Measurements from ENCODE around the gene EBNA1BP2. TPM values are rescaled to one million over a fixed set of nuclear protein-coding genes. Genes with fewer than 3 reads are reported as not detected.
A peak's percentile ranks its signal among the peaks of the same experiment; 100 is the strongest.
"Not testable (repeated sequence)": the region's sequence is repeated elsewhere in the genome, so short reads cannot be mapped to it uniquely, and the experiment has no call there.

The EBNA1BP2 gene
- total RNA-seq, 1 experiment from 2014 or later = 135 TPM

DNA sequence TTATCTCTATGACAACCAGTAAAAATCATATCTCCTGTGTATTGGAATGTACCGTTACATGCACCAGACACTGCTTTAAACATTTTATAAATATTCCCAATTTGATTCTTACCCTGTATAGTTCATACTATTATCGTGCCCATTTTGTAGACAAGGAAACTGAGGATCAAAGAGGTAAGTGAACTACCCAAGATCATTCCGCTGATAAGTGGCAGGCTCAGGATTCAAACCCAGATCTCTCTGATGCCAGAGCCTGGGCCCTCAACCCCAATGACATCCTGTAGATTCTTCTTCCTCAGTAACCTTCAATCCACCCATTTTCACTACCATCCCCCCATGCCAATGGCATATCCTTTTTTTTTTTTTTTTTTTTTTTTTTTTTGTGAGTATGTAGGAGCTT is 12.3 kb upstream of the EBNA1BP2 start:
- DNase-seq (ENCODE audit: low read depth) = no peak
- in situ Hi-C loops (cut with HindIII; ENCODE audit: low pct_unique_long_range_greater_than_20kb, low sequenced_read_pairs) = no loop called here

DNA sequence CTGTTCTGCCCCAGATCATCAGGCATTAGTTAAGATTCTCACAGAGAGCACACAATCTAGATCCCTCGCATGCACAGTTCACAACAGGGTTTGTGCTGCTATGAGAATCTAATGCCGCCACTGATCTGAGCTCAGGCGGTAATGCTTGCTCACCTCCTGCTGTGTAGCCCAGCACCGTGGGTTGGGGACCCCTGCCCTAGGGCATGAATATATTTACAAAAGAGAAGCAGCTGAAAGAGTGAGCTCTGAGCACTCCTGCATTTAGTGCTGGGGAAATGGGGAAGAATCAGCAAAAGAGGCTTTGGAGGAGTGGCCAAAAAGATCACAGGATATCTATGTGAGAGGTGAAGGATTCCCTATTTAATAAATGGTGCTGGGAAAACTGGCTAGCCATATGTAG is 5.6 kb upstream of the EBNA1BP2 start:
- in situ Hi-C loops (cut with HindIII; ENCODE audit: low pct_unique_long_range_greater_than_20kb, low sequenced_read_pairs) = no loop called here
- DNase-seq (ENCODE audit: low read depth) = no peak

DNA sequence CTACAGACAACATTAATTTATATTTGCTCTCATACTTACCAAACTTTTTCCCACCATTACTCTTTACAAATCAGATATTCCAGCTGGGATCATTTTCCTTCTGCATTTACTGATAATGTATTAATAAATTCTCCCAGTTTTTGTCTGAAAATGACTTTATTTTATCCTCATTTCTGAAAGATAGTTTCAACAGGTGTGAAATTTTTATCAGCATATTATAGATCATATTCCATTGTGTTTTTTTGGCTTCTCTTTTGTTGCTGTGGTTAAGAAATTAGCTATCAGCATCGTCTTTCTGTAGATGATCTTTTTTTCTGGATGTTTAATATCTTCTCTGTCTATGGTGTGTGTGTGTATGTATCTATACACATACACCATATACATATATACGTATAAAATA is 2.8 kb upstream of the EBNA1BP2 start:
- in situ Hi-C loops (cut with HindIII; ENCODE audit: low pct_unique_long_range_greater_than_20kb, low sequenced_read_pairs) = no loop called here
- no peak for DNase-seq (ENCODE audit: low read depth)

DNA sequence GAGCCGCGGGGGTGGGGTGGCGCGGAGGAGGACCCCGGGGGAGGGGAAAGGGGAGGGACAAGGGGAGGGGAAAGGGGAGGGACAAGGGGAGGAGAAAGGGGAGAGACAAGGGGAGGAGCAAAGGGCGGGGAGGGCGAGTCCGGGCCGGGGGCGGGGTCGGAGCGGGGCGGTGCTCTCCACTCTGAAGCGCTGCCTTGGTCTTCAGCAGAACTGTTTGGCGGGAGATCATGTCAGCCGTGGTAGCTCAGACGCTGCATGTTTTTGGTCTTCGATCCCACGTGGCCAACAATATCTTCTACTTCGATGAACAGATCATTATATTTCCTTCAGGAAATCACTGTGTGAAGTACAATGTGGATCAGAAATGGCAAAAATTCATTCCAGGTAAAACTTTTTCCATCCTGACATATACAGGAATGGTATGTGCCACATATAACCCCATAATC is 460 bp upstream of the EBNA1BP2 start:
- in situ Hi-C loops (cut with HindIII; ENCODE audit: low pct_unique_long_range_greater_than_20kb, low sequenced_read_pairs) = no loop called here
- DNase-seq (ENCODE audit: low read depth) = no peak

DNA sequence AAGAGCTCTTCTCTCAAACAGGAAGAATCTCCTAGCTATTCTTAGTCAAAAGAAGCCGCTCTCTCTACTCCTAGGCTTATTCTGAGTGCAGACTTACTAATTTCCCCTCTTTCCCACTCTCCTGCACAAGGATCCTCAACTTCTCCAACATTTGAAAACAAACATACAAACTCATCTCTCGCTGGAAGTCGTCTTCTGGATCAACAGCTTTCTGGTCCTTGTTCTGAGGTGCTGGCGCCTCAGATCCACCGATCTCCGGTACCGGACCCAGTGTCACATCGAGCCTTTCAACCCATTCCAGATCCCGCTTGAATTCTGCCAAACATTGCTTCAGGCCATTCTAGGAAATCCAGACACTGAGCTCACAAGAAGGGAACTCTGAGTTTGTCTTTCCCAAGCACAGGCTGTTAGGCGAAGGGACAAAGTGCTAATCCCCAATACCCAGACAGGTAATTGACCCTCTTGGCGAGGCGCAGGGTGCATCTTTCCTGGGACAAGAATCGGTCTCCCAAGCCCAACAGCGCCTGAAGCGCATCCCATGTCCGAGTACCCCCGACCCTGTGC is 696 bp downstream of the EBNA1BP2 start:
- no peak for DNase-seq (ENCODE audit: low read depth)
- in situ Hi-C loops (cut with HindIII; ENCODE audit: low pct_unique_long_range_greater_than_20kb, low sequenced_read_pairs) = no loop called here

DNA sequence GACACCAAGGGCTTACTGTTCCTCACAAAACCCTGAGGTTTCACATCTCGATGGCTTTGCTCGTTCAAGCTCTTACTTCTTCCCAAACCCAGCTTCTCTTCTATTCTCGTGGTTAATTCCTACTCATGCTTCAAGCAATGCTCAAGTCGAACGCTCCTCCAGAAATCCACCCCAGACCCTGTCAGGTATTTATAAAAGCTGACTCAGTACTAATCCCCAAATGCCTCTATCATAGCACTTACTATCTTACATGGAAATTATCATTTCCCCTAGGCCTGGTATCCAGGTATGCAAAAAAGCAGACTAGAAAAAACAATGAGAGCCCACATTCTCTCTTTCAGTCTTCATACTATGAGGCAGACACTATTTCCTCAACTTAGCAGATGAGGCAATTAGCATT is 6.3 kb downstream of the EBNA1BP2 start:
- in situ Hi-C loops (cut with HindIII; ENCODE audit: low pct_unique_long_range_greater_than_20kb, low sequenced_read_pairs) = no loop called here
- DNase-seq (ENCODE audit: low read depth) = no peak

DNA sequence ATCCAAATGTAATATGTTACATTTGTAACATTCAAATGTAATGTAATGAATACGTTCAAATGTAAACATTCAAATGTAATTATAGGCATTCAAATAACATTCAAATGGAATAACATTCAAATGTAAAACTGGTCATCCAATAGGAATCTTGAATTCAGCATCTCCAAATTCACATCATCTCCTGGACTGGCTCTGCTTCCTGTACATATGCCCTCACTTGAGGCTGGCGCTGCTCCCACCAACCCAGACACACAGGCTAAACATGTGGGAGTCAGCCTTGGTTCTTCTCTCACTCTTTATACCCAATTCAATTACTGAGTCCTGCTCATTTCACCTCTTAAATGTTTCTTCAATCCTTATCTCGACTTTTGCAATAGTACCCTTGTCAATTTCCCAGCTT is 6.9 kb downstream of the EBNA1BP2 start:
- in situ Hi-C loops (cut with HindIII; ENCODE audit: low pct_unique_long_range_greater_than_20kb, low sequenced_read_pairs) = no loop called here
- DNase-seq (ENCODE audit: low read depth) = no peak

DNA sequence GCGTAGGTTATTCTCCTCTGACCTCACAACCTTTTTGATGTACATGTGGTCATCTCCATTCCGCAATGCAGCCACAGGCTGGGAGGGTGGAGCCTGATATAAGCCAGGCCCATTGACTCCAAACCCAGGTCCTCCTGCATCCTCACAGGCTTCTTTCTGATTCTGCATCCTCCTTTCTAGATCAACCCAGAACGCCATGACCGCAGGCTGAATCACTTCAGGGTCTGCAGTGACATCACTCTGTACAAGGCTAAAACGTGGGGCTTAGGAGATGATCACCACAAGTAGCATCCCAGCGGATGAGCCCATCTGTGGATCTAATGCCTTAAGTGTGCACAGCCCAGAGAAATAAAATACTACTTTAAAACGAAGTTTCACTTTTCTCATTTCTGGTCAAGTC is 16.1 kb downstream of the EBNA1BP2 start:
- in situ Hi-C loops (cut with HindIII; ENCODE audit: low pct_unique_long_range_greater_than_20kb, low sequenced_read_pairs) = no loop called here
- DNase-seq (ENCODE audit: low read depth) = no peak

DNA sequence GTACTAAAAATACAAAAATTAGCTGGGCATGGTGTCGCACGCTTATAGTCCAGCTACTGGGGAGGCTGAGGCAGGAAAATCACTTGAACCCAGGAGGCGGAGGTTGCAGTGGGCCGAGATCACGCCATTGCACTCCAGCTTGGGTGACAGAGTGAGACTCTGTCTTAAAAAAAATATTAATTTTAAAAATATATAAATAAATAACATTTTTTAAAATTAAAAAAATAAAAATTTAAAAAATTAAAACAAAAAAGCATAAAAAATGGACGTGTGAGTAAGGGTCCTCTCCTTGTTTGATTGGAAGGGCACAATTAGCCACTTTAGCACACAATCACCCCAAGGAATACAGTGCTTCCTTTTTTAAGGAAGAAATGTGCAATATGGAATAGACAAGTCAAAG is 18.6 kb downstream of the EBNA1BP2 start:
- DNase-seq (ENCODE audit: low read depth) = no peak
- in situ Hi-C loops (cut with HindIII; ENCODE audit: low pct_unique_long_range_greater_than_20kb, low sequenced_read_pairs) = no loop called here

DNA sequence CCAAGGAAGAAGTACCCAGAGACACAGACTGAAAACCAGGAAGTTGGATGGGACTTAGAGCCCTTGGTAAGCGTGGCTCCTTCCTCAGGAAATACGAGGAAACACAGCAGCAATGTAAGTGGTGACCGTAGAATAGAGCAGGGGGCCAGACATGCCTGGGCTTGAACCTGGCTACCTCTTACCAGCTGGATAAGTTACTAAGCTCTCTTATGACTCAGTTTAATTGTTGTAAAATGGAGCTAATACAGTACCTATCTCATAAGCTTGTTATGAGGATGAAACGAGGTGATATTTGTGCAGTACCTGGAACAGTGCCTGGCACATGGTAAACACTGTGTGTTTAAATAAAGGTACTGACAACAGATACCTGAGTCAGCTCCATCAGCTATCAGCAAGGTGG is 19.2 kb downstream of the EBNA1BP2 start:
- in situ Hi-C loops (cut with HindIII; ENCODE audit: low pct_unique_long_range_greater_than_20kb, low sequenced_read_pairs) = no loop called here
- no peak for DNase-seq (ENCODE audit: low read depth)

DNA sequence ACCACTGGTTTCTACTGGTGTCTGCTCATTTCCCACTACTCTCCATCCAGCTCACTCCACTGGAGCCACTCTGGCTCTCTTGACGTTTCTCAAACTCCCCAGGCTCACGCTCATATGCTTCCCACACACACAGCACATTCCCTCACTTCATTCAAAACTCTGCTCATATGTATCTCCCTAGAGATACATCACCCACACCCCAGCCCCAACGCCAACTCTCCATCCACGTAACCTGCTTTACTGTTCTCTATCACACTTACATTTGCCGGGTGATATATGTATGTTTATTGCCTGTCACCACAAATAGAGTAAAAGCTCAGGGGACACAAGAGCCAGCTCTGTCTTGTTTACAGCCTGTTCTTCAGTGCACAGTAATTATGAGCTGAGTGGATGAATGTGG is 22.2 kb downstream of the EBNA1BP2 start:
- DNase-seq (ENCODE audit: low read depth) = no peak
- in situ Hi-C loops (cut with HindIII; ENCODE audit: low pct_unique_long_range_greater_than_20kb, low sequenced_read_pairs) = no loop called here

DNA sequence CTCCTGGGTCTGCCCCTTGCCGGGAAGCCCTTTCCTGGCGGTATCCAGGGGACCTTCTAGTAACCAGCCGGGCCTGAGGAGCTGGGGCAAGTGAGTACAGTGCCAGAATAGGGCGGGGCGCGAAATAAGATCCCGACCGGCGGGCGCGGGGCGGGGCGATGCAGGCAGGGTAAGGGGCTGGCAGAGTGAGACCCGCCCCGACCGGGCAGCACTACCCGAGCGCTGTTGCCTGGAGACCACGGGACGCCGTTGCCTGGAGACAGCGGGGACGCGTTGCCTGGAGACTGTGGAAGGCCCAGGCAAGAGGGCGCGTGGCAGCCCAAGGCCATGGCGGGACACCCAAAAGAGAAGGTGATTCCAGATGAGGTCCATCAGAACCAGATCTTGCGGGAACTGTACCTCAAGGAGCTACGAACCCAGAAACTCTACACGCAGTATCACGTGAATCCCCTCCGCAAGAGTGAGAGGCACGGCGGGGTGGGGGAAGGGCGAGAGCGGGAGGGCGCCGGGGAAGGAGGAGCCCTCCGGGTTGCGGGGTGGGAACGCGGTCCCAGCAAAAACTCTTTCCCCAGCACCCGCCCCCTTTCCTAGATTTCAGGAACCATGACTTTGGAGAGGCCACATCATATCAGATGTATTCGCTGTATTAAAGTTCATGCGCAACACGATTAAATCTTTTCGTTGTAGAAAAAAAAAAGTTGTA is 24.3 kb downstream of the EBNA1BP2 start:
- in situ Hi-C loops (cut with HindIII; ENCODE audit: low pct_unique_long_range_greater_than_20kb, low sequenced_read_pairs) = no loop called here
- peak; percentile 71 for DNase-seq (ENCODE audit: low read depth)

DNA sequence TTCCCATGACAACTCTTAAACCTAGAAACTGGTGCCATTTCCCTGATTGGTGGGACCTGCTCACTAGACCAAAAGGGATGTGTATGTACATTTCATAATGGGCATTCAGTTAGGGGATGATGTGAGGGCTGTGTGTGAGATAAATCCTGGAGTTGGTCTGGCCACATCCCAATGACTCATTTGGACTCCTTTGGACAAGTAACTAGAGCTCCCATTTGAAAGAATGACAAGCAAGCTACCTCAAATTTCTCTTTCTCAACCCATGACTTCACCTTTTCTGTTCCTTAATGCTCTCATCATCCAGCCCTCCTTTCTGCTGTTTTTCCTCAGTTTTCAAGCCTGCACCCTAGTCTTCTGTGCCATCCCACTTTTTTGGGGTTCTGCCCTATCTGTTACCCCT is 27.9 kb downstream of the EBNA1BP2 start:
- DNase-seq (ENCODE audit: low read depth) = no peak
- in situ Hi-C loops (cut with HindIII; ENCODE audit: low pct_unique_long_range_greater_than_20kb, low sequenced_read_pairs) = no loop called here

DNA sequence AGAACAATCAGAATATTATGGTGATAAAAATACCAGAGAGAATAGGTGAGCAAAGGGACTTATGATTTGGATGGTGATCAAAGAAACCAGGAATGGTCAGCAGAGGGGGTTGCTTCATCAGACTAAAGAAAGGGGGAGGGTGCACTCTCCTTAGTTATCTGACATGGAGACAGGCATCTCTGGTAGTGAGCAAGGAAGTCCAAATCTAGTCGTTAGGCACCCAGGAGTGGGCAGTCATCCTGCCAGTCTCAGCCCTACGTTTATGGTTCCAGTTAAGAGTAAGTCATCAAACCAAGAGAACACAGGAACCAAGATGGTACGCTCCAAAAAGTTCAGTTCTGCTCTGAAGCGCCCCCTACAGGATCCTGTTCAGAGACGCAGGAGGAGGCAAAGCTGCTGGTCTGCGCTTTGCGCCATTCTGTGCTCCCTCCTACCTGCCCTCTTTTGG is 28.6 kb downstream of the EBNA1BP2 start:
- in situ Hi-C loops (cut with HindIII; ENCODE audit: low pct_unique_long_range_greater_than_20kb, low sequenced_read_pairs) = no loop called here
- no peak for DNase-seq (ENCODE audit: low read depth)

DNA sequence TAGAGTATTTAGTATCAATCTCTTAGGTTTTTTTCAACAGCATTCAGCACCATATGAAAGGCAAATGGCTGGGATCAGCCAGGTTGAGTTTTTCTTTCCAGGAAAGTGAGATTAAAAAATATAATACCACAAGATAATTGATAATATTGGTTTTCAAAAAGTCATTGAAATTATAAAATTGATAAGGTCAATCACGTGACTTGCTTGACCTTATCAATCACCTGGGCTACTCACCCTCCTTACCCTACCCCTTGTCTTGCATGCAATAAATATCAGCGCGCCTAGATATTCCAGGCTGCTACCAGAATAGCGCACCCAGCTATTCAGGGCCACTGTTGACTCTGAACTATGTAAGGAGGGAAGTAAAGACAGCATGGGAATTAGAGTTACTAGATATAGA is 31.5 kb downstream of the EBNA1BP2 start:
- in situ Hi-C loops (cut with HindIII; ENCODE audit: low pct_unique_long_range_greater_than_20kb, low sequenced_read_pairs) = no loop called here

DNA sequence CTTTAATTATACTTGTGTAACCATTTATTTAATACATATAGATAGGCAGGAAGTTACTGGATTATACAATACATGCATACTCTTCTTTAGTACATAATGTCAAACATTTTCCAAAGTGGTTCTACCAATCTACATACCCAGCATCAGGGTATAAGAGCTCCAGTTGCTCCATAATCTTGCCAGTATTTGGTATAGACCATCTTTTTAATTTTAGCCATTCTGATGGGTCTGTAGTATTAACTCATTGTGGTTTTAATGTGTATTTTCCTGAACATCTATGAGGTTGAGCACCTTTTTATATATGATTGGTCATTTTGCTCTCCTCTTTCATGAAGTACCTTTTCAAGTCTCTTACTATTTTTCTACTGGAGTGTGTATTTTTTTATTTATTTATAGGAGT is 32.1 kb downstream of the EBNA1BP2 start:
- no peak for DNase-seq (ENCODE audit: low read depth)
- in situ Hi-C loops (cut with HindIII; ENCODE audit: low pct_unique_long_range_greater_than_20kb, low sequenced_read_pairs) = no loop called here

More for the DNA sequence above, 31.5 kb downstream of the EBNA1BP2 start:
- DNase-seq (ENCODE audit: low read depth) = no peak

DNA sequence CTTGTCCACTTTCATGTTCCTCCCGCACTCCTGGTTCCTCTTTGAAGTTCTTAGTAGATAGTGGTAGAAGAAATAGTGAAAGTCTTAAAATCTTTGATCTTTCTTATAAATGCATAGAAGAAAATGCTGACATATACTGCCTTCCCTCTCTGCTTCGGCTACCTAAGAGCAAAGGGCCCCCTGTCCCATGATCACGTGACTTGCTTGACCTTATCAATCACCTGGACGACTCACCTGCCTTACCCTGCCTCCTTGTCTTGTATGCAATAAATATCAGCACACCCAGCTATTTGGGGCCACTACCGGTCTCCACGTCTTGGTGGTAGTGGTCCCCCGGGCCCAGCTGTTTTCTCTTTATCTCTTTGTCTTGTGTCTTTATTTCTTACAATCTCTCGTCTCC is 32.8 kb downstream of the EBNA1BP2 start:
- DNase-seq (ENCODE audit: low read depth); in situ Hi-C loops (cut with HindIII; ENCODE audit: low pct_unique_long_range_greater_than_20kb, low sequenced_read_pairs): not testable (repeated sequence)

DNA sequence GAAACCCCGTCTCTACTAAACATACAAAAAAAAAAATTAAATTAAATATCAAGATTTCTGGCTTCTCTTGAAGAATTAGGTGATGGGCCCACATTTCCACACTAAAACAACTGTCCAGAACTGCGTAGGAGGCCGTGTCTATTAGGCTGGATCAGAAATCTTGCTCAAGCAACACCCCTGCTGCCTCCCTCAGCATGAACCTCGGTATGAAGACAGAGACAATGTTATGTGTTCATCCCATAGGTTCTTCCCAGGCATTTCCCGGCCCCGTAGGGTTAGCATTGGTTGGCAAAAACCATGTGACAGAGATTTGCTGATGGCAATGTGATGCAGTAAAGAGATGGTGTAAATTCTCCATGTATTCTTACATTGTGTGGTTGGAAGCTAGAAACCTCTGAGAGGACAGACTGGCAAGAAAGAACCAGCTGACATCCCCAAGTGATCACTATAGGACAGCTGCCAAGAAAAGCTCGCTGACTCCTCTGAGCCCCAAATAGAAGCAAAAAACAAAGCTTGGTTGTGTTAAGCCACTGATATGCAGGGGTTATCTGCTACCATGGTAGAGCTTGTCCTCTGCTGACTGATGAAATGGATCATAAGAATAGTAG is 34.5 kb downstream of the EBNA1BP2 start:
- DNase-seq (ENCODE audit: low read depth) = no peak
- in situ Hi-C loops (cut with HindIII; ENCODE audit: low pct_unique_long_range_greater_than_20kb, low sequenced_read_pairs) = no loop called here

DNA sequence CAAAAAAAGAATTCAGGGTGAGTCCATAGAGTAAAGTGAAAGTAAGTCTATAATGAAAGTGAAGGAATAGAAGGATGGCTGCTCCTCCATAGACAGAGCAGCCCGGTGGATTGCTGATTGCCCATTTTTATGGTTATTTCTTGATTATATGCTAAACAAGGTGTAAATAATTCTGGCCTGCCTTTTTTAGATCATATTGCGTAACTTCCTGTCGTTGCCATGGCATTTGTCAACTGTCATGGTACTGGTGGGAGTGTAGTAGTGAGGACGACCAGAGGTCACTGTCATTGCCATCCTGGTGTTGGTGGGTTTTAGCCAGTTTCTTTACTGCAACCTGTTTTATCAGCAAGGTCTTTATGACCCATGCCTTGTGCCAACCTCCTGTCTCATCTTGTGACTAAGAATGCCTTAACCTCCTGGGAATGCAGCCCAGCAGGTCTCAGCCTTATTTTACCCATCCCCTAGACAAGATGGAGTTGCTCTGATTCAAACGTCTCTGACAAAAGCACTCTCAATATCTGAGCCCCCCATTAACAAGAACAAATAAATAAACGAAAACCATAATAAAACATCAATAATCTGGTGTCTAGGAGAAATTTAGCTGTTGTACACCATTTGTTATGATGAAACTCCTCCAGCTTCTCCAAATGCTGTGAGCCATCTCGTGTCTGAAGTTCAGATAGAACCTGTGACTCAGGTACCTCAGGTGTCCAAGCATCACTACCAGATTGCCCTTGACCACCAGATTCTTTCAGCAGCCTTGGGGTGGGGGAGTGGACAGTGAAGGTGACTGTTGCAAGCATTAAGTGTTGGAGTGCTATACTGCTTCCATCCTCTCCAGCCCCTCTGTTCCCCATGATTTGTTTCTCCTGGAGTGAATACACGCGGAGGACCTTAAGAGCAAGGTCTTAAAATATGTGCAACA is 36.0 kb downstream of the EBNA1BP2 start:
- DNase-seq (ENCODE audit: low read depth) = no peak
- in situ Hi-C loops (cut with HindIII; ENCODE audit: low pct_unique_long_range_greater_than_20kb, low sequenced_read_pairs) = no loop called here
